Frontal cortex (tissue), 1 donor: ENCODE results near the gene ANKRD13B. TPM values are rescaled to one million over a fixed set of nuclear protein-coding genes. Genes with fewer than 3 reads are reported as not detected.

Experiments
- small RNA-seq: library from RNA; depleted of rRNA; stranded (forward); fragments of <200 nt; gene quantifications from one replicate; pipeline ENCODE3, GENCODE V24; 2014
- total RNA-seq: library from RNA; depleted of rRNA; stranded (reverse); fragments of >200 nt; gene quantifications from one replicate; pipeline ENCODE4 v1.2.3, GENCODE V29; 2014

The ANKRD13B gene
- total RNA-seq, 1 donor from 2014 or later, result 19.6 TPM

Small RNA genes lying within 50 kb of the gene (small RNA-seq; reads per million reads assigned to genes)
- not detected for gene RNU6-920P

Other genes starting within 250 kb of the ANKRD13B start
- gene TAOK1, start 202.8 kb upstream of the ANKRD13B start, total RNA-seq, result 127 TPM
- gene ABHD15, start 26.1 kb upstream of the ANKRD13B start, total RNA-seq, result 0.41 TPM
- 4.9 TPM for gene TP53I13, start 24.4 kb upstream of the ANKRD13B start, total RNA-seq
- gene GIT1, start 3.5 kb upstream of the ANKRD13B start, total RNA-seq, result 30.6 TPM
- gene CORO6, start 29.8 kb downstream of the ANKRD13B start, total RNA-seq, result 0.82 TPM